ENCODE data around the gene SSBP1.

GRCh38 chr7:141712603-141713255, 25.4 kb upstream of the SSBP1 start:
- TF ChIP-seq, protein P1, sequence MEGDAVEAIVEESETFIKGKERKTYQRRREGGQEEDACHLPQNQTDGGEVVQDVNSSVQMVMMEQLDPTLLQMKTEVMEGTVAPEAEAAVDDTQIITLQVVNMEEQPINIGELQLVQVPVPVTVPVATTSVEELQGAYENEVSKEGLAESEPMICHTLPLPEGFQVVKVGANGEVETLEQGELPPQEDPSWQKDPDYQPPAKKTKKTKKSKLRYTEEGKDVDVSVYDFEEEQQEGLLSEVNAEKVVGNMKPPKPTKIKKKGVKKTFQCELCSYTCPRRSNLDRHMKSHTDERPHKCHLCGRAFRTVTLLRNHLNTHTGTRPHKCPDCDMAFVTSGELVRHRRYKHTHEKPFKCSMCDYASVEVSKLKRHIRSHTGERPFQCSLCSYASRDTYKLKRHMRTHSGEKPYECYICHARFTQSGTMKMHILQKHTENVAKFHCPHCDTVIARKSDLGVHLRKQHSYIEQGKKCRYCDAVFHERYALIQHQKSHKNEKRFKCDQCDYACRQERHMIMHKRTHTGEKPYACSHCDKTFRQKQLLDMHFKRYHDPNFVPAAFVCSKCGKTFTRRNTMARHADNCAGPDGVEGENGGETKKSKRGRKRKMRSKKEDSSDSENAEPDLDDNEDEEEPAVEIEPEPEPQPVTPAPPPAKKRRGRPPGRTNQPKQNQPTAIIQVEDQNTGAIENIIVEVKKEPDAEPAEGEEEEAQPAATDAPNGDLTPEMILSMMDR (IDR thresholded peaks at IDR 0.05; ENCODE audit: low read length), result no peak
- no peak for TF ChIP-seq EZH2 (IDR thresholded peaks at IDR 0.05; ENCODE audit: borderline replicate concordance, low read length)

All from OCI-LY1 (cell line).